KMS-11 (cell line): ENCODE measurements around the gene NEDD4L.
"Not testable (repeated sequence)": the region's sequence is repeated elsewhere in the genome, so short reads cannot be mapped to it uniquely, and the experiment has no call there.

Experiments used
- H2AFZ ChIP-seq: fragments of 200-600 bp; sonication (generic); 2 replicates; pipeline ENCODE4 v1.6.1; 2016; ENCODE audit warnings: antibody characterized with exemption, mixed run types, low read depth
- H3K27ac ChIP-seq: fragments of 200-600 bp; sonication (generic); 2 replicates; pipeline ENCODE4 v1.6.1; 2016; ENCODE audit warnings: mild to moderate bottlenecking, mixed run types
- H3K27me3 ChIP-seq: fragments of 200-600 bp; sonication (generic); 2 replicates; pipeline ENCODE4 v1.6.1; 2017; ENCODE audit warnings: mild to moderate bottlenecking, low read depth, mixed run types, moderate library complexity; ENCODE audit not compliant: insufficient read depth
- H3K36me3 ChIP-seq: fragments of 200-600 bp; sonication (generic); 2 replicates; pipeline ENCODE4 v1.6.1; 2017; ENCODE audit warnings: mild to moderate bottlenecking, mixed run types; ENCODE audit not compliant: insufficient read depth
- H3K4me1 ChIP-seq: fragments of 200-600 bp; sonication (generic); 2 replicates; pipeline ENCODE4 v1.6.1; 2016; ENCODE audit warnings: mild to moderate bottlenecking, low read depth, mixed run types; ENCODE audit not compliant: poor library complexity, severe bottlenecking
- H3K4me2 ChIP-seq: fragments of 200-600 bp; sonication (generic); 2 replicates; pipeline ENCODE4 v1.7.0; 2016; ENCODE audit warnings: mild to moderate bottlenecking, mixed run types
- H3K4me3 ChIP-seq: fragments of 200-600 bp; sonication (generic); IDR thresholded peaks from 2 replicates; pipeline ENCODE4 v1.6.1; 2017; ENCODE audit warnings: low read depth, low read length, mixed read lengths; ENCODE audit not compliant: insufficient read depth
- H3K79me2 ChIP-seq: fragments of 200-600 bp; sonication (generic); 2 replicates; pipeline ENCODE4 v1.6.1; 2016; ENCODE audit warnings: low read depth, mixed run types; ENCODE audit not compliant: insufficient read depth
- H3K9ac ChIP-seq: fragments of 200-600 bp; sonication (generic); 2 replicates; pipeline ENCODE4 v1.6.1; 2016; ENCODE audit warnings: mild to moderate bottlenecking, mixed run types
- H4K20me1 ChIP-seq: fragments of 200-600 bp; sonication (generic); 2 replicates; pipeline ENCODE4 v1.6.1; 2016; ENCODE audit warnings: mild to moderate bottlenecking, mixed run types; ENCODE audit not compliant: insufficient read depth
- CTCF ChIP-seq: fragments of 200-600 bp; sonication (generic); conservative IDR thresholded peaks from 2 replicates; pipeline ENCODE4 v1.6.1; 2017; ENCODE audit warnings: low read depth, mild to moderate bottlenecking, antibody characterized with exemption, low read length, moderate library complexity, mixed read lengths

The NEDD4L gene

GRCh38 chr18:58043491-58044369 lies at the start of gene NEDD4L:
Gene NEDD4L, plus strand, starts transcription at chr18:58044226. Its CDS starts 435 bp downstream, at chr18:58044661.
- Histone ChIP-seq H3K4me1 (peaks cover 28% of the 10 kb centered on the region), H3K27me3 (no peaks in the 10 kb centered on the region), H3K27ac (peak within 1 kb of the TSS; percentile 38), H4K20me1 (no peaks in the 10 kb centered on the region), H3K36me3 (no peaks in the 10 kb centered on the region), H2AFZ (peak within 1 kb of the TSS; percentile 94), H3K4me2 (peak within 1 kb of the TSS; percentile 95), H3K9ac (peak within 1 kb of the TSS; percentile 54), H3K4me3 (peak within 1 kb of the TSS; percentile 45), H3K79me2 (peaks cover 34% of the 10 kb centered on the region; the same call in 1 of the 2 replicates)
- peak; percentile 86 for TF ChIP-seq CTCF

DNA sequence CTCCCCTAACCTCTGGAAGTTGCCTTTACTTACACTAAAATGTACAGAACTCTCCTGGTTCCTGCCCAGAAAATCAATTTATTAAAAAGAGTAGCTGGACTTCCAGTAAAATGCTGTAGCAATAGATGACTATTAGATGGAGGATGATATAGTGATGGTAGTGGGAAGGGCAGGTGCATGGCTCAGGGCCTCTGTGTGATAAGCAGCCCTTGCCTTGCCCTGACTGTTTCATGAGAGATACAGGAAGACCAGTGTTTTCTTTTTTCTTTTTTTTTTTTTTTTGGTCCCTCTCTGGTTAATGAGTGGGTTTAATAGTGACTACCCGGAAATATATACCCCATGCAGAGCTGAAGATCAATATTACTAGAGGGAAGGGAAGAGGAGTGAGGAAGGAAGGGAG lies 48.7 kb upstream of the NEDD4L start:
- Histone ChIP-seq H3K79me2 (no peaks in the 10 kb centered on the region), H3K36me3 (no peaks in the 10 kb centered on the region), H3K4me2 (no peak overlapping the region), H3K4me3 (no peak overlapping the region), H4K20me1 (no peaks in the 10 kb centered on the region), H3K27ac (no peak overlapping the region), H3K9ac (no peak overlapping the region), H2AFZ (no peak overlapping the region), H3K4me1 (no peaks in the 10 kb centered on the region), H3K27me3 (no peaks in the 10 kb centered on the region)
- no peak for TF ChIP-seq CTCF

- H2AFZ ChIP-seq, H3K4me2 ChIP-seq, H3K79me2 ChIP-seq, H4K20me1 ChIP-seq, H3K27me3 ChIP-seq, H3K9ac ChIP-seq, H3K4me1 ChIP-seq, H3K36me3 ChIP-seq, H3K4me3 ChIP-seq, H3K27ac ChIP-seq: not testable (repeated sequence)
Measured at GRCh38 chr18:57996894-57997293, 47.1 kb upstream of the NEDD4L start.

DNA sequence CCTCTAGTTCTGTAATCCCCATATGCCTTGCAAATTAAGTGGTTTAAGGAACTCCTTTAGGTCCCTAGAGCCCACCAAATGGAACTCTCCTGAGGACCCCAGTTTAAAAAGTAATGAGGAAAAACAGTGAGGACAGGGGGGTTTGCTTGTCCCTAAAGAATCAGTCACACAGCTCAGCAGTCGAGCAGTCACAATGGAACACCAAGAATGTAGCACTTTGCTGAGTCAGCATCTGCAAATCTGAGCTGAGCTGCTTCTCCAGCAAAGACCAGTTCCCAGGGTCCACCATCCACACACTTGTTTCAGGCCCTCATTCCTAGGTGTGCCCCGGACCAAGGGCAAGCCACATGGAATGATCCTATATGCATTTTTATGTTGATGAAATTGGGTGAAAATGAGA lies 46.2 kb upstream of the NEDD4L start:
- Histone ChIP-seq H3K4me2 (no peak overlapping the region), H3K4me1 (no peaks in the 10 kb centered on the region), H3K36me3 (no peaks in the 10 kb centered on the region), H4K20me1 (no peaks in the 10 kb centered on the region), H3K27ac (no peak overlapping the region), H3K4me3 (no peak overlapping the region), H3K79me2 (no peaks in the 10 kb centered on the region), H3K27me3 (no peaks in the 10 kb centered on the region), H3K9ac (no peak overlapping the region), H2AFZ (no peak overlapping the region)
- no peak for TF ChIP-seq CTCF

DNA sequence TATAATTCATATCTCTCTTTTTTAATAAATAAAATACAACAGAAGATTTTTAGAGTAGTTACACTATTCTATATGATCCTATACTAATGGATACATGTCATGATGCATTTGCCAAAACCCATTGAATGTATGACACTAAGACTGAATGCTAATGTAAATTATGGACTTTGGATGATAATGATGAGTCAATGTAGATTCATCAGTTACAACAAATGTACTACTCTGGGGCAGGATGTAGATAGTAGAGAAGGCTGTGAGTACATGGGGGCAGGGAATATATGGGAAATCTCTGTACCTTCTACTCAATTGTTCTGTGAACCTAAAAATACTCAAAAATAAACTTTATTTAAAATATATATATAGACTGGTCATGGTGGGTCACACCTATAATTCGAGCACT lies 45.6 kb upstream of the NEDD4L start:
- Histone ChIP-seq H4K20me1 (no peaks in the 10 kb centered on the region), H2AFZ (no peak overlapping the region), H3K9ac (no peak overlapping the region)

More for the DNA sequence above, 45.6 kb upstream of the NEDD4L start:
- H3K4me2 ChIP-seq = no peak overlapping the region
- H3K27me3 ChIP-seq = no peaks in the 10 kb centered on the region
- no peak for TF ChIP-seq CTCF
- H3K36me3 ChIP-seq = no peaks in the 10 kb centered on the region
- H3K4me1 ChIP-seq = no peaks in the 10 kb centered on the region
- no peak overlapping the region for H3K27ac ChIP-seq
- H3K79me2 ChIP-seq = no peaks in the 10 kb centered on the region
- H3K4me3 ChIP-seq = no peak overlapping the region
